ENCODE data around the gene C1QTNF9.
"Not testable (repeated sequence)": the region's sequence is repeated elsewhere in the genome, so short reads cannot be mapped to it uniquely, and the experiment has no call there.

The C1QTNF9 gene, protein sequence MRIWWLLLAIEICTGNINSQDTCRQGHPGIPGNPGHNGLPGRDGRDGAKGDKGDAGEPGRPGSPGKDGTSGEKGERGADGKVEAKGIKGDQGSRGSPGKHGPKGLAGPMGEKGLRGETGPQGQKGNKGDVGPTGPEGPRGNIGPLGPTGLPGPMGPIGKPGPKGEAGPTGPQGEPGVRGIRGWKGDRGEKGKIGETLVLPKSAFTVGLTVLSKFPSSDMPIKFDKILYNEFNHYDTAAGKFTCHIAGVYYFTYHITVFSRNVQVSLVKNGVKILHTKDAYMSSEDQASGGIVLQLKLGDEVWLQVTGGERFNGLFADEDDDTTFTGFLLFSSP
- 0 to 0.70 reads per million in 2 donors for total RNA-seq

DNA sequence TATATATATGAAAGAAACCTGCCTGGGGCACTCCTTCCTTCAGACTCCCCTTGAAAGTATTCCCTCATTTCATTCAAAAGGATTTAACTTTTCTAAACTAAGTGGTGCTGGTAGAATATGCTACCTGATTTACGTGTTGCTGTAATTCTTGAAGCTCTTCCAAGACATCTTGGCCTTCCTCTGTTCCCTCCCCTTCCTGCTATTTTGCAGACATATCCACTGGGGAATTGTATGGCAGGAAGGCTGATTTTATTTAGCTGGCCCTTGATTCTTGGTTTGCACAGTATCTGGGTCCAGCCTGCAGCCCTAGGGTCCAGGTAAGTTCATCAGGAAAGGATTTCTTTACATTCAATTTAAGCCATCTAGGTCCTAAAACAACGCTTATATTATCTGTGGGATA, at the start of gene C1QTNF9:
Gene C1QTNF9, plus strand, starts transcription at position 281 of the 400 bp plus-strand sequence. CDS start 6,424 bp downstream, outside the sequence.
- not testable (repeated sequence) for DNase-seq

DNA sequence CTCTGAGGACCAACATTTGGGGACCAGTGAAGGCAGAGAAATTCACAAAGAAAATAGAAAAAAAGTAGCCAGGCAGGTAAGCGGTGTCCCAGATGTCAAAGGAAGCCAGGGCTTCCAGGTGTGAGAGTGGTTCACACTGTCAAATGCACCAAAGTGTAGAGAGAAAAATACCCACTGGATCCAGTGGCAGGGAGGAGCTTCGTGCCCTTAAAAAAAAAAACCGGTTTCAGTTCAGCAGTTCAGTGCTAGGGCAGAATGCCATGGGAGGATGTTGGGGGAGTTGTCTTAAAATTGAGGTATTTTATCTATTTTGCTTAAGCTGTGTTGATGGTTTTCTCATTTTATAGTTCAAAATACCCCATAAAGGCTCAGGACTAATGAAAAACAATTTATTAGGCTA, 47.8 kb upstream of the C1QTNF9 start:
- DNase-seq = no peak

DNA sequence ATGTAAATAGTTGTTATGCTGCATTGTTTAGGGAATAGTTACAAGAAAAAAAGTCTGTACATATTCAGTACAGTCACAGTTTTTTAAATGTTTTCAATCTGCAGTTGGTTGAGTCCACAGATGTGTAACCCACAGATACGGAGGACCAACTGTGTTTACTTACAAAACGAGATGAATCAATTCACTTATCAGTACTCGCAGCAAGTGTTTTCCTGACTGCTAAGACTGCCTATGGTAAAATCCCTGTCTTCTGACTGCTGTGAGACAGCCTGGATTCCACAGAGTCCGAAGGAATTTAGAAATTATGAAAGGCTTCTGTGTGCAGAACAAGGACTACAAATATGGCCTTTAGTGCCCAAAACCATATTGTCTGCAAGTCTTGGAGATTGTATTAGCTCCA, 45.7 kb upstream of the C1QTNF9 start:
- no peak for DNase-seq

- peak; percentile 68 for DNase-seq
These were observed 44.4 kb upstream of the C1QTNF9 start for GRCh38 chr13:24264976-24265375.

DNA sequence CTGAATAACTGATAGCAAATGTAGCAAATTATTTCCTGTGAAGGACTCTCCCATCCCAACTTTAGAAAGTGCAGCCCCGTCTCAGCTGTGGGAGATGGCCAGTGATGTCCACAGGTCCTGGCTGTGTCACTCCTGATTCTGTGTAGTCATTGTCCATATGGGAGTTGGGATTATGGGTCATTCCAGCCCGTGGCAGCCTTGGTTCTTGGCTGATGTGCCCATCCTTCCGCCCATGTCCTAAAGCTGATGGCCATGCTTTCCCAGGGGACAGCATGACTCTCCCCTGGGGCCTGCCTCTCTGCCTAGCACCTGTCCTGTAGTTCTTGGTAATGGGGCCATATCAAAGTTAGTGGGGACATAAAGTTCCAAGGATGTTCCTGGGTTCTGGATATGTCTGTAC, 43.9 kb upstream of the C1QTNF9 start:
- DNase-seq = no peak

DNA sequence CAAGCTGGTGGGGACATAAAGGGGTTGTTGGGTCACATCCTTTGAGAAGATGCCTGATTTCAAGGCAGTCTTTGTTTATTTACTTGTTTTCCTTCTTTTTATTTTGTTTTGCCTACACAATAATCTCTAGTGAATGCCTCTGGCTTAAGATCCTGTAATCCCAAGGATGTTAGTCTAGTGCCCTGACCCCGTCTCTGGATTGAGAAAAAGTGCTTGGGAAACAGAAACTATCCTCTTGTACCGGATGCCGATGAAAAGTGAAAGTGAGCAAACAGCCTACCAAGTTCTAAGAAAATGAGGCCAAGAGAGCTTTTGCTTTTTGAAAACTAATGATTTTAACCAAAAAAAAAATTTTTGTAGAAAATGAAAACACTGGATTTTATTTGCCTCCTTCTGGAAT, 42.1 kb upstream of the C1QTNF9 start:
- no peak for DNase-seq

GRCh38 chr13:24267801-24268200, 41.6 kb upstream of the C1QTNF9 start:
- DNase-seq = no peak

DNA sequence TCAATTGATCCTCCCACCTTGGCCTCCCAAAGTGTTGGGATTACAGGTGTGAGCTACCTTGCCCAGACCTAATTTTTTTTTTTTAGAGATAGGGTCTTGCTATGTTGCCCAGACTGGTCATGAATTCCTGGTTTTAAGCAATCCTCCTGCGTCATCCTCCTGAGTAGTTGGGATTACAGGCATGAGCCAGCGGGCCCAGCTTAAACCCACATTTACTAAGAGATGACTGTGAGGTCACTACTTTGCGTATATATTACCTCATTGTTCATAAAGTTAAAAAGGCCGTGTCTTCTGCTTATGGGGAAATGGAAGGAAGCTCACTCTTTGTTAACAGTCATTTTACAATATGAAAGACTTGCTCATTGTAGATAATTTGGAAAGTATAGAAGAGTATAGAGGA, 39.6 kb upstream of the C1QTNF9 start:
- no peak for DNase-seq

DNA sequence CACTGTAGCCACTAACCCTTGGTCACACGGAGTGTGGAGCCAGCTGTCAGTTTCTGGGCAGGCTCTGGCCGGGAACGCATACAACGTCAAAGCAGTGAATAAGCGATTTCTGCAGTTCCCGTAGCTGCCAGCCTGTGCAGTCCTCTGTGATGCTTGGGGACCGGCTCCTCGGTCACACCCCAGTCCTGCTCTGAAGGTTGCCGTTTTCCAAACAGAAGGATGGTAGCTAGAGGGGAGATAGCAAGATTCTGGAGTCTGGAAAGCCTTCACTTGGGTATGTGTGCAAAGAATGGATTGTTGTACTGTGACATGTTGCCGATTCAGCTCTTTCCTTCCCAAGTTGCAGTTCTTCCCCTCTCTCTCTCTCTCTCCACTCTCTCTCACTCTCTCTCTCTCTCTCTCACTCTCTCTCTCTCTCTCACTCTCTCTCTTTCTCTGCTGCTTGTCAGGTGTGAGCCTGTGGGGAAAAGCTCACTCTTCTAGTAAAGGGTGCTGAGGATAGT, 38.7 kb upstream of the C1QTNF9 start:
- DNase-seq = peak; percentile 43

- no peak for DNase-seq
These were observed 38.2 kb upstream of the C1QTNF9 start for GRCh38 chr13:24271231-24271600.

DNA sequence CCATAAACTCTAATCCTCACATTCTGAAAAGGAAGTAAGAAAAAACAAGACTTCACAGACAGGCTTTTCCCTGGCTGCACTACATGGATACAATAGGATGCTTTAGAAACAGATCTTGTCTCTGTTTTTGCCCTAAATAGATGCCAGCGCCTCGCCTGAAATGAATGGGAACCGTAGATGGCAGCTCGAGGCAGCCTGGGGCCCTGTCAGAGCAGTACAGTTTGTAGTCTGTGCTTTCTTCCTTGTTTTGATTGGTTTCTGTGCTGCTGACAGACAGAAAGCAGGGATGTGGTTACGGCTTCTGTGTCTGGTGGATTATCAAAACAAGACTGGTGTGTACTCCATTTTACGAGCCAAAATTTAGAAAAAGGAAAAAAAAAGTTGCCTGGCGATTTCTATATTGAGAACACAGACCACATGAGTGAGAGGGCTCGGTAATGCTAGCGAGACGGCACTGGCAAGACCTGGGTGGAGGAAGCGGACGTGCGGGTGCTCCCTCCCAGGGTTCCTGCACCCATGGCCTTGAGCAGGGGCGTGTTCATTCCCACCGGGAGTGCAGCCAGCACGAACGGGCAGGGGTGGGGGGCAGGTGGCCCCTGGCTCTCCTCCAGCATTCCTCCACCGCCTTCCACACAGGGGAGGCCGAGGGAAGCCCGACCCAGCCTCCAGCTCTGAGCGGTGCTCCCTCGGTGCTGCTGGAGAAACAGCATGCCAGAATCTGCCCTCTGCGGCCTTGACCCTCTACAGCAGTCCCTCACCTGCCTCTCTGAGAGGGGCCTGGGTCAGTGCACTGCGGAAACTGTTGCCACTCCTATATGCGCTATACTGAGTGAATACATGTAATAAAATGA, 37.6 kb upstream of the C1QTNF9 start:
- peak; percentile 52 for DNase-seq

DNA sequence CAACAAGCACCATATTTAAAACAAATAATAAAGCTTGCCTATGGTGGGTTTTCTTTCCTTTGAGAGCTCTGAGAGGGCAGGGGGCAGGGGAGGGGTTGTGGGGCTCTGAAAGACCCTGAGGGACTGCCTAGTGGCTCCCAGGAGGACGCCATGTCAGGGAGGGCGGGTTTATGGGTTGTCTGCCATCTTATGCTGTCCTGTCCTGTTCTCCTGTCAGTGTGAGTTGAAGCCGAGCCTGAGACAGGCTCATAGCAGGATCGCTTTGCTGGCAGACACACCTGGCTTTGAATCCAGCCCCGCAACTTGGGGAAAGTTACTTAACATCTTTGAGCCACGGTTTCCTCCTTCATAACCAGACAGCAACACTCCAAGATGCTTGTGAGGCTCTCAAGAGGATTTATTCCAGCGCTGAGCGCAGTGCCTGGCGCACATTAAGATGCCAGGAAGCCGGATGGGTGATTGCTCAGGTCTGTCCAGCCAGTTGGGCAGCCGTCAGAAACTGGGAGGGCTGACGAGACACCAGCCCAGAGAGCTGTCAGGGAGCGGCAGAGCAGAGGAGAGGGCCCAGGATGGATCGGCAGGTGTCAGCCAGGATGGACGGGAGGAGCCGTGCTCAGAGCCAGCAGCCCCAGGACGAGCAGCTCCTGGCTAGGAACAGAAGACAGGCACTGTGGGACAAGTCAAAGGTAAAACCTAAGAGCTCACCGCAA, 36.8 kb upstream of the C1QTNF9 start:
- DNase-seq = no peak

- DNase-seq = no peak
These were observed 35.5 kb upstream of the C1QTNF9 start for GRCh38 chr13:24273926-24274325.

DNA sequence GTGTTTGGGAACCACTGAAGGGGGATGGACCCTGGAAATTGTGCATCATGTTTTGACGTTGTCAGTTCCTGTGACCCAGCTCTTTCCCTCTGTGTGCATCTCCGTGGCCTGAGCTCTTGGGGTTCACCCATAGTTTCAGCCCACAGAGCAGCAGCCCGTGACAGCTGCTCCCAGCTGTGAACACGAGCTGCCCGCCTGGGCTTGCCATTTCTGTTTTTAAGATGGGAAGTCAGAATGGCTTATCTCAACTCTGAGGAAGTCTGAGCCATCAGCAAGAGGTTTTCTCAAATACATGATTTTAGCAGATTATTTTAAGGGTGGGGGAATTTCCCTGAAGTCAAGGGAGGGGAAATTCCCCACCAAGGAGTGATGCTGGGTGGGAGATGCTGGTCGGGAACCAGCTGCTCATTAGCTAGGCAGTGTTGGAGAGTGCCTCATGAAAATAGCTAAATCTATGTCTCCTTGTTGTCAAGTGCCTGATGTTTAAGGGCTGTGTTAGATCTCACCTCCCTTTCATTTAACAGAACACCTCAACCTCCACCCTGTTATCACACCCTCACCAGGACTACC, 34.8 kb upstream of the C1QTNF9 start:
- DNase-seq = peak; percentile 48

GRCh38 chr13:24275041-24275440, 34.3 kb upstream of the C1QTNF9 start:
- DNase-seq = no peak

DNA sequence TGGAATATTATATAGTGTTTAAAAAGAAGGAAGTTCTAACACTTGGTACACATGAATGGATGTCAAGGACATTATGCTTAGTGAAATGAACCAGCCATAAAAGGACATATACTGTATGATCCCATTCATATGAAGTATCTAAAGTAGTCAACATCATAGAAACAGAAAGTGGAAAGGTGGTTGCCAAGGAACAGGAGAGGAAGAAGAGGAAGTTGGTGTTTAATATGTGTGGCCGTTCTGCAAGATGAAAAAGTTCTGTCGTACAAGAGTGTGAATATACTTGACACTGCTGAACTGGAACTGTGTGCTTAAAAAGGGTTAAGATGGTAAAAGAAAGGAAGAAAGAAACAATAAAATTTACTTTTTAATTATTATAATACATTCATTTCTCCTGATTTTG, 33.1 kb upstream of the C1QTNF9 start:
- no peak for DNase-seq

DNA sequence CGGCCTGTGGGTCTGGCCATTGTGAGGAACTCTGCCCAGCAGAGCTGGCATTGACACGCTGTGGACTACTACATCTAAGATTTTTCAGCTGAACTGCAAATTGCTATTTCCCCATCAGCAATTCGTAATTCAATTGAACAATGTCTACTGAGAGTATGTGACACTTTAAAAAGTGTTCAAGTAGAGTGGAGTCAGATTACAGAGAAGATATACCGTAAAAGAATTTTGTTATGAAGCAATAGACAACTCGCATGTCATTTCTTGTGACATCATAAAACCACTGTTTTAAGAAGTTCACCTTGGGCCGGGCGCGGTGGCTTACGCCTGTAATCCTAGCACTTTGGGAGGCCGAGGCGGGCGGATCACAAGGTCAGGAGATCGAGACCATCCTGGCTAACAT, 32.5 kb upstream of the C1QTNF9 start:
- DNase-seq = no peak

- no peak for DNase-seq
These were observed 31.6 kb upstream of the C1QTNF9 start for GRCh38 chr13:24277761-24278160.

GRCh38 chr13:24279327-24280110, 29.9 kb upstream of the C1QTNF9 start:
- DNase-seq = no peak

DNA sequence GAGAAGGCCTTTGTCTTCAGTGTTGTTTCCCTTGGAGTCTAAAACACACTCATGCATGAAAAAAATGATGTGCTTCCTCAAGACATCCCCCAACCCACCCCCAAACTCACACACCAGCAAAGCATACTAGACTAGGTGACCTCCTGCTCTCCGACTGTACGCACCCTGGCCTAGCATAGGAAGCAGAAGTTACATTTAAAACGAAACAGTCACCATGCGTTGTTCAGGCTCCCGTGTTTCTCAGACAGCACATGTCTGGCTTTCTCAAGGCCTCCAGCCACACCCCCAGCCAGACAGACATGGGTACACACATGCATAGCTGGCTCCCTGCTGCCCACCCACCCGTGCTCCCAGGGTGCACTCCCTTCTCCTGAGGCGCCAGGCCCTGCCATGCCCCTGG, 28.7 kb upstream of the C1QTNF9 start:
- no peak for DNase-seq

GRCh38 chr13:24281188-24282008, 28.0 kb upstream of the C1QTNF9 start:
- no peak for DNase-seq

Data from T-helper 9 cell (primary cell).